Astrocyte (in vitro differentiated cells and primary cell): ENCODE measurements around the gene TMEM114. TPM values are rescaled to one million over a fixed set of nuclear protein-coding genes. Genes with fewer than 3 reads are reported as not detected.

Experiments
- DNase-seq: peaks from one replicate; pipeline ENCODE4 v3.0.0-alpha.2; 2010; ENCODE audit warnings: low read depth
- FAIRE-seq: peaks from 2 replicates; lab custom pipeline; 2011; peaks lifted over from hg19 to GRCh38; lab: Jason Lieb, UNC
- H2AFZ ChIP-seq: 2 replicates; pipeline ENCODE4 v1.6.0; 2012; ENCODE audit warnings: low read depth, low read length, inconsistent platforms
- H3K27ac ChIP-seq: 2 replicates; pipeline ENCODE4 v1.5.1; 2011; ENCODE audit warnings: low read depth, low read length, inconsistent platforms
- H3K27me3 ChIP-seq: 2 replicates; pipeline ENCODE4 v1.6.0; 2011; ENCODE audit warnings: low read length, inconsistent platforms; ENCODE audit not compliant: insufficient read depth
- H3K36me3 ChIP-seq: 2 replicates; pipeline ENCODE4 v1.5.1; 2011; ENCODE audit warnings: low read length, inconsistent platforms; ENCODE audit not compliant: insufficient read depth
- H3K4me1 ChIP-seq: 2 replicates; pipeline ENCODE4 v1.5.1; 2011; ENCODE audit warnings: low read length, inconsistent platforms; ENCODE audit not compliant: insufficient read depth
- H3K4me2 ChIP-seq: 2 replicates; pipeline ENCODE4 v1.6.0; 2012; ENCODE audit warnings: low read length, inconsistent platforms
- H3K4me3 ChIP-seq: 2 replicates; pipeline ENCODE4 v1.5.1; 2011; ENCODE audit warnings: low read depth, mild to moderate bottlenecking, low read length, inconsistent platforms; ENCODE audit not compliant: insufficient read depth
- H3K79me2 ChIP-seq: 2 replicates; pipeline ENCODE4 v1.6.0; 2012; ENCODE audit warnings: mild to moderate bottlenecking, low read length, inconsistent platforms; ENCODE audit not compliant: insufficient read depth
- H3K9ac ChIP-seq: 2 replicates; pipeline ENCODE4 v1.6.0; 2012; ENCODE audit warnings: mild to moderate bottlenecking, low read length, inconsistent platforms
- H3K9me3 ChIP-seq: 2 replicates; pipeline ENCODE4 v1.5.1; 2012; ENCODE audit warnings: low read depth, mild to moderate bottlenecking, low read length, inconsistent platforms; ENCODE audit not compliant: insufficient read depth
- H4K20me1 ChIP-seq: 2 replicates; pipeline ENCODE4 v1.6.0; 2012; ENCODE audit warnings: low read length, inconsistent platforms; ENCODE audit not compliant: insufficient read depth
- H3K27ac Mint-ChIP-seq: one replicate; pipeline ENCODE4 v1.8.0; 2021; ENCODE audit warnings: mild to moderate bottlenecking, mixed read lengths; ENCODE audit not compliant: unreplicated experiment
- H3K27me3 Mint-ChIP-seq: one replicate; pipeline ENCODE4 v1.8.0; 2021; ENCODE audit warnings: low read depth, mixed read lengths; ENCODE audit not compliant: unreplicated experiment
- H3K36me3 Mint-ChIP-seq: one replicate; pipeline ENCODE4 v1.8.0; 2021; ENCODE audit warnings: low read depth, mixed read lengths; ENCODE audit not compliant: unreplicated experiment
- H3K4me1 Mint-ChIP-seq: one replicate; pipeline ENCODE4 v1.8.0; 2021; ENCODE audit warnings: low read depth, mixed read lengths; ENCODE audit not compliant: unreplicated experiment
- H3K4me3 Mint-ChIP-seq: one replicate; pipeline ENCODE4 v1.8.0; 2021; ENCODE audit warnings: mild to moderate bottlenecking, moderate library complexity, mixed read lengths; ENCODE audit not compliant: unreplicated experiment
- H3K9me3 Mint-ChIP-seq: one replicate; pipeline ENCODE4 v1.8.0; 2021; ENCODE audit warnings: mild to moderate bottlenecking, mixed read lengths; ENCODE audit not compliant: unreplicated experiment
- EZH2 ChIP-seq: IDR thresholded peaks from 2 replicates; pipeline ENCODE4 v1.6.1; 2012; ENCODE audit warnings: mild to moderate bottlenecking, low read length, inconsistent platforms; ENCODE audit not compliant: insufficient read depth
- total RNA-seq: library from RNA; stranded (reverse); gene quantifications from 2 replicates; pipeline ENCODE4 v1.2.1, GENCODE V29; 2021
- TF ChIP-seq, protein P1 (sequence below): IDR thresholded peaks from 2 replicates; pipeline ENCODE4 v1.5.1; 2011; ENCODE audit warnings: low read depth, mild to moderate bottlenecking, inconsistent platforms, low read length, moderate library complexity; ENCODE audit not compliant: insufficient read depth

The TMEM114 gene
- total RNA-seq, 1 donor from 2014 or later, result not detected

DNA sequence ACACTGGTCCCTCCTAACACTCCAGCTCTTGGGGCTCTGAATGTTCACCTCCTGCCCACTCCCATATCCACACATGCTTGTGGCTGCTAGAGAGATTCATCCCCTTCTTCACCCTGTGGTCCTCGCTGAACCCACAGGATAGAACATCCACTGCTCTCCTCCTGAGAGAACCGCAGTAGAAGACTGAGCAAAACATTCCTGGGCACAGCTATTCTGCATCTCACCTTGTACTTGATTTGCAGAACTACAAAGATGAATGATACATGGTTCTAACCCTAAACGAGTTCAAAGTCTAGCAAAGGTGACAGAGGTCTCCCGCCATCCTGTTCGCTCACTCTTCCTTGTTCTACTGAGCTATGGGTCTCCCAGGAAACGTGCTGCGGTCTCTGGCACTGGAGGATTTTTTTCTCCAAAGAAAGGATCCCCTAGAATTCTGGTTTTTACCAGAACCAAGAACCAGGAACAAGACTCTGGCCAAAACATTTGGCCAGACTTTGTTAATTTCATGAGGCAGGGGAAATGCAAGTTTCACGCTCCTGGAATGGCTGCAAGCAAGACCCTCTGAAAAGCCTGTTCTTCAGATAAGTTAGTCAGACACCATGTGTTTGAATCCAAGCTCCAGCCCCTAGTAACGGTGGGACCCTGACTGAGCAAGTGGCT is 39.5 kb downstream of the TMEM114 start:
- FAIRE-seq, result no peak

DNA sequence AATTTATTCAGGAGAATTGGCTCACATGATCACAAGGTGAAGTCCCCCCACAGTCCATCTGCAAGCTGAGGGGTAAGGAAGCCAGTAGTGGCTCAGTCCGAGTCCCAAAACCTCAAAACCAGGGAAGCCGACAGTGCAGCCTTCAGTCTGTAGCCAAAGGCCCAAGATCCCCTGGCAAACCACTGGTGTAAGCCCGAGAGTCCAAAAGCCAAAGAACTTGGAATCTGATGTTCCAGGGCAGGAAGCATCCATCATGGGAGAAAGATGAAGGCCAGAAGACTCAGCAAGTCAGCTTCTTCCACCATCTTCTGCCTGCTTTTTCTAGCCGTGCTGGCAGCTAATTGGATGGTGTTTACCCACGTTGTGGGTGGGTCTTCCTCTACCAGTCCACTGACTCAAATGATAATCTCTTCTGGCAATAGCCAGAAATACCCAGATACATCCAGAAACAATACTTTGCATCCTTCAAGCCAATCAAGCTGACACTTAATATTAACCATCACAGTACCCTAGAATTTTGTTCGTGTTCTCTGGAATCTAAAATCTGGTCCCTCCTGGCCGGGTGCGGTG is 40.4 kb downstream of the TMEM114 start:
- H3K9me3 Mint-ChIP-seq, result no peaks in the 10 kb centered on the region
- FAIRE-seq (no peak), DNase-seq (no peak)
- Histone ChIP-seq H3K27ac (no peak overlapping the region), H4K20me1 (no peaks in the 10 kb centered on the region), H3K4me2 (no peak overlapping the region), H3K9me3 (no peaks in the 10 kb centered on the region), H2AFZ (no peak overlapping the region), H3K4me3 (no peak overlapping the region), H3K4me1 (no peaks in the 10 kb centered on the region), H3K27me3 (no peaks in the 10 kb centered on the region), H3K79me2 (no peaks in the 10 kb centered on the region), H3K36me3 (no peaks in the 10 kb centered on the region), H3K9ac (no peak overlapping the region)
- peaks cover 21% of the 10 kb centered on the region for H3K27me3 Mint-ChIP-seq
- no peaks in the 10 kb centered on the region for H3K4me1 Mint-ChIP-seq
- no peaks in the 10 kb centered on the region for H3K36me3 Mint-ChIP-seq
- H3K4me3 Mint-ChIP-seq, result no peak overlapping the region
- TF ChIP-seq EZH2, result no peak
- TF ChIP-seq, protein P1, sequence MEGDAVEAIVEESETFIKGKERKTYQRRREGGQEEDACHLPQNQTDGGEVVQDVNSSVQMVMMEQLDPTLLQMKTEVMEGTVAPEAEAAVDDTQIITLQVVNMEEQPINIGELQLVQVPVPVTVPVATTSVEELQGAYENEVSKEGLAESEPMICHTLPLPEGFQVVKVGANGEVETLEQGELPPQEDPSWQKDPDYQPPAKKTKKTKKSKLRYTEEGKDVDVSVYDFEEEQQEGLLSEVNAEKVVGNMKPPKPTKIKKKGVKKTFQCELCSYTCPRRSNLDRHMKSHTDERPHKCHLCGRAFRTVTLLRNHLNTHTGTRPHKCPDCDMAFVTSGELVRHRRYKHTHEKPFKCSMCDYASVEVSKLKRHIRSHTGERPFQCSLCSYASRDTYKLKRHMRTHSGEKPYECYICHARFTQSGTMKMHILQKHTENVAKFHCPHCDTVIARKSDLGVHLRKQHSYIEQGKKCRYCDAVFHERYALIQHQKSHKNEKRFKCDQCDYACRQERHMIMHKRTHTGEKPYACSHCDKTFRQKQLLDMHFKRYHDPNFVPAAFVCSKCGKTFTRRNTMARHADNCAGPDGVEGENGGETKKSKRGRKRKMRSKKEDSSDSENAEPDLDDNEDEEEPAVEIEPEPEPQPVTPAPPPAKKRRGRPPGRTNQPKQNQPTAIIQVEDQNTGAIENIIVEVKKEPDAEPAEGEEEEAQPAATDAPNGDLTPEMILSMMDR, result no peak
- H3K27ac Mint-ChIP-seq, result no peak overlapping the region

More for the DNA sequence above, 39.5 kb downstream of the TMEM114 start:
- no peak overlapping the region for H3K4me3 ChIP-seq
- H3K9ac ChIP-seq, result no peak overlapping the region
- H3K9me3 ChIP-seq, result no peaks in the 10 kb centered on the region
- H2AFZ ChIP-seq, result no peak overlapping the region
- TF ChIP-seq, protein P1, result no peak
- TF ChIP-seq EZH2, result no peak
- H4K20me1 ChIP-seq, result no peaks in the 10 kb centered on the region
- no peak for DNase-seq
- Mint-ChIP-seq H3K27ac (no peak overlapping the region), H3K27me3 (peaks cover 28% of the 10 kb centered on the region), H3K9me3 (no peaks in the 10 kb centered on the region), H3K36me3 (no peaks in the 10 kb centered on the region), H3K4me3 (no peak overlapping the region), H3K4me1 (no peaks in the 10 kb centered on the region)
- H3K4me2 ChIP-seq, result no peak overlapping the region
- no peaks in the 10 kb centered on the region for H3K36me3 ChIP-seq
- no peaks in the 10 kb centered on the region for H3K27me3 ChIP-seq
- H3K79me2 ChIP-seq, result no peaks in the 10 kb centered on the region
- no peak overlapping the region for H3K27ac ChIP-seq
- no peaks in the 10 kb centered on the region for H3K4me1 ChIP-seq

DNA sequence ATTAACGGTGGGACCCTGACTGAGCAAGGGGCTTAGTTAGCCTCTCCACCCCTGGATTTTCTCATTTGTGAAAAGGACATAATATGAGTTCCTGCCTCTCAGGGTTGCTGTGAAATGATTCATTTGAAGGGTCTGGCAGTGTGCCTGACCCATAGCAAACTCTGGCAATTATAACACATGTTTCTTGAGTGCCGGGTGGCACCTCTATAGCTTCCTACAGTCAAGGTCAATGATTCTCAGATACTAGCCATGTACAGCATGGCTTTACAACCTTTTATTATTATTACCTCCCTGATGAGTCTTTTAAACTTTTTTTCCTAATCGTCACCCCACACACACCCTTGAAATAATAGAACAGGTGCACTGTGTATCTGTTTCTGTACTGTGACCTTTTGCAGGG is 42.1 kb downstream of the TMEM114 start:
- Histone ChIP-seq H3K9me3 (no peaks in the 10 kb centered on the region), H3K79me2 (no peaks in the 10 kb centered on the region), H3K4me3 (no peak overlapping the region), H3K4me1 (no peaks in the 10 kb centered on the region), H2AFZ (no peak overlapping the region), H3K4me2 (no peak overlapping the region), H4K20me1 (no peaks in the 10 kb centered on the region), H3K27me3 (no peaks in the 10 kb centered on the region), H3K9ac (no peak overlapping the region), H3K36me3 (no peaks in the 10 kb centered on the region), H3K27ac (no peak overlapping the region)
- FAIRE-seq (no peak), DNase-seq (no peak)
- Mint-ChIP-seq H3K4me3 (no peak overlapping the region), H3K9me3 (no peaks in the 10 kb centered on the region), H3K27me3 (peaks cover 21% of the 10 kb centered on the region), H3K36me3 (no peaks in the 10 kb centered on the region), H3K4me1 (no peaks in the 10 kb centered on the region), H3K27ac (no peak overlapping the region)
- no peak for TF ChIP-seq EZH2
- TF ChIP-seq, protein P1, result no peak
